HG02884 (cell line): ENCODE measurements around the gene NIPBL.
"Not testable (repeated sequence)": the region's sequence is repeated elsewhere in the genome, so short reads cannot be mapped to it uniquely, and the experiment has no call there.

Experiments used
- ATAC-seq: cut with Tn5 transposase; IDR thresholded peaks from one replicate; pipeline ENCODE4 v1.9.1; 2021; ENCODE audit warnings: mild to moderate bottlenecking, moderate library complexity; ENCODE audit not compliant: unreplicated experiment

Gene NIPBL

DNA sequence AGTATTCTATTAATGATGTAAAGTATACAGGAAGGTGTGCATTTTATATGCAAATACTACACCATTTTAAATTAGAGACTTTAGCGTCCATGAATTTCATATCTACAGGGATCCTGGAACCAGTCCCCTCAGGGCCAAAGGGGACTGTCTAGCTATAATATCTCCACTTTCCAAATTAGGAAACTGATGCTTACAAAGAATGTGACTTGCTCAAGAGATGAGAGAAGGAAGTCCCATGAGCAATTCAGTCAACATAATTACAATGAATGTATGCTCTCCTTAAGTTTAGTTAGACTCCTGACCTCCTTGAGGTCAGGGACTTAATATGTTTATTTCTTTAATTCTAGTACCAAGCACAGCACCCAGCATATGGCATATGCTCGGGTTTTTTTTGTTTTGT lies 23.7 kb downstream of the NIPBL start:
- no peak for ATAC-seq

DNA sequence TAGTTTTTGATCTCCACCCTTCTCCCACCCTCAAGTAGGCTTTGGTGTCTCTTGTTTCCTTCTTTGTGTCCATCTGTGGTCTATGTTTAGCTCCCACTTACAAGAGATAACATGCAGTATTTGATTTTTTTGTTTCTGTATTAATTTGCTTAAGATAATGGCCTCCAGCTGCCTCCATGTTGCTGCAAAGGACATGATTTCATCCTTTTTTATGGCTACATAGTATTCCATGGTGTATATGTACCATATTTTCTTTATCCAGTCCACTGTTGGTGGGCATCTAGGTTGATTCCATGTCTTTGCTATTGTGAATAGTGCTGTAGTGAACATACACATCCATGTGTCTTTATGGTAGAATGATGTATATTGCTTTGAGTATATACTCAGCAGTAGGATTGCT lies 24.5 kb downstream of the NIPBL start:
- ATAC-seq = not testable (repeated sequence)

DNA sequence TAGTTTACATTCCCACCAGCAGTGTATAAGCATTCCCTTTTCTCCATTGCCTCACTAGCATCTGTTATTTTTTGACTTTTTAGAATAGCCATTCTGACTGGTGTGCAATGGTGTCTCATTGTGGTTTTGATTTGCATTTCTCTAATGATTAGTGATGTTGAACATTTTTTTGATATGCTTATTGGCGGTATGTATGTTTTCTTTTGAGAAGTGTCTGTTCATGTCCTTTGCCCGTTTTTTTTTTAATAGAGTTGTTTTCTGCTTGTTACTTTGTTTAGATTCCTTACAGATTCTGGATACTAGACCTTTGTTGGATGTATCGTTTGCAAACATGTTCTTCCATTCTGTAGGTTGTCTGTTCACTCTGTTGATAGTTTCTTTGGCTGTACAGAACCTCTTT lies 25.3 kb downstream of the NIPBL start:
- ATAC-seq = no peak

DNA sequence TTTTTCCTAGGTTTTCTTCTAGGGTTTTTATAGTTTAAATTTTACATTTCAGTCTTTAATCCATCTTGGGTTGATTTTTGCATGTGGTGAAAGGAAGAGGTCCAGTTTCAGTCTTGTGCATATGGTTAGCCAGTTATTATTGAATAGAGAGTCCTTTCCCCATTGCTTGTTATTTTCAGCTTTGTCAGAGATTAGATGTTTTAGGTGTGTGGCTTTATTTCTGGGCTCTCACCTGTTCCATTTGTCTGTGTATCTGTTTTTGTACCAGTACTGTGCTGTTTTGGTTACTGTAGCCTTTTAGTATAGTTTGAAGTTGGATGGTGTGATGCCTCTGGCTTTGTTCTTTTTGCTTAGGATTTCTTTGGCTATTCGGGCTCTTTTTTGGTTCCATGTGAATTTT lies 25.8 kb downstream of the NIPBL start:
- ATAC-seq = no peak

DNA sequence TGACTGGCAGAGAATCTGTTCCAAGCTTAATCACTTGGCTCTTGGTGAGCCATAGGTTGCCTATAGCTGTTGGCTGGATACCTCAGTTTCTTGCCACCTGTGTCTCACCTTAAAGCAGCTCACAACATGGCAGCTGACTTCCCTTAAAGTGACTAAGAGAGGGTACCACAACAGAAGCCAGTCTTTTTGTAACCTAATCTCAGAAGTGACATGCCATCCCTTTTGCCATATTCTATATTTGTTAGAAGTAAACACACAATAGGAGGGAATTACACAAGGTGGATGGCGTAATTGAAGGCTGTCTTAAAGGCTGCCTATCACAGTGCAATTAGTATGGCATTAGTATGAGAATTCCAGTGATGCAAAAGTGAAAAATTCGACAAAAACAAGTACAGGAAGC lies 28.1 kb downstream of the NIPBL start:
- no peak for ATAC-seq

DNA sequence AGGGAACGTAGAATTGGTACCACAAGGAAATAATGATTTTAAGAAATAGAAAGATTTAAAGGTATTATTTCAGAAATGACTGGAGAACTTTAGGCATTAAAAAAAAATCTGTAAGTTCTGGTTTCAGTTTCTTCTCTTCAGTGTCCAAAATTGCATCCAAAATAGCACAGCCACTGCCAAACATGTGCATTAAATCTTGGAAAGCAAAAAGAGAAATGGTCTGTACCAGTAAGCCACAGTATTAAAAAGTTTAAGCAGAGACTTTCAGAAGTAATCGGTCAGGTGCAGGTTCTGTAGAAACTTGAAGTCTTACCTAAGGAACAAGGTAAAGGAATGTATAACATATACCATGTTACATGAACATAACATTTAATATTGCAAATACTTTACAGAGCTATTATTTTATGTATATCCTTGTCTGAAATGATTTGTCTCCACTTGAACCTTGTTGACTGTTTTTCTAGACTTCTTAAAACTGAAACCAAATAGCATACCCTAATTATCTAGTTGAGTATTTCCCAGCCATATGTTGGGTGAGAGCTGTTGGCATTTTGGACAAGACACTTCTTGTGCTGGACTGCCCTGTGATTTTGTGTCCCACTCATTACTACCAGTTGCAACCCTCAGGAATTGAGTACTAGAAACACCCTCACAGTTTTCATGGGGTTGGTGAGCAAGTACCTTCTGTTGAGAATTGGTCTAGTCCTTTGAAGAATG lies 32.1 kb downstream of the NIPBL start:
- ATAC-seq = no peak

DNA sequence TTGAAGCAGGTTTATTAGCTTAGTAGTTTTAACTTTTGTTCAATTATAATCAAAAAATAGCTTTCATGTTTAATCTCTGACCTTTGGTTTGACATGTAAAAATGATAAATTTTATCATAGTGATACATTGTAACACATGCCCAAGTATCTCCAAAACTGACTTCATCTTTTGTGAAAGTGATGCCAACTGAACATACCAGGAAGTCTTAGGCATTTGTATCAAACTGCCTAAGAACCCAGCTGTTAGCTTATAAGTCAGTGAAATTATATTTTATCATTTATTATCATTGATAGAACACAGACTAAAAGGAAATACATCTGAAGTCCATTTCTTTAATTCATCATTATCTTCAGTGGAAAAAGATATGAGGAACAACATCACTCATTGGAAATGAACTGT lies 39.1 kb downstream of the NIPBL start:
- ATAC-seq = no peak

DNA sequence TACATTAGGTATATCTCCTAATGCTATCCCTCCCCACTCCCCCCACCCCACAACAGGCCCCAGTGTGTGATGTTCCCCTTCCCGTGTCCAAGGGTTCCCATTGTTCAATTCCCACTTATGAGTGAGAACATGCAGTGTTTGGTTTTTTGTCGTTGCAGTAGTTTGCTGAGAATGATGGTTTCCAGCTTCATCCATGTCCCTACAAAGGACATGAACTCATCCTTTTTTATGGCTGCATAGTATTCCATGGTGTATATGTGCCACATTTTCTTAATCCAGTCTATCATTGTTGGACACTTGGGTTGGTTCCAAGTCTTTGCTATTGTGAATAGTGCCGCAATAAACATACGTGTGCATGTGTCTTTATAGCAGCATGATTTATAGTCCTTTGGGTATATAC lies 40.0 kb downstream of the NIPBL start:
- ATAC-seq = not testable (repeated sequence)

DNA sequence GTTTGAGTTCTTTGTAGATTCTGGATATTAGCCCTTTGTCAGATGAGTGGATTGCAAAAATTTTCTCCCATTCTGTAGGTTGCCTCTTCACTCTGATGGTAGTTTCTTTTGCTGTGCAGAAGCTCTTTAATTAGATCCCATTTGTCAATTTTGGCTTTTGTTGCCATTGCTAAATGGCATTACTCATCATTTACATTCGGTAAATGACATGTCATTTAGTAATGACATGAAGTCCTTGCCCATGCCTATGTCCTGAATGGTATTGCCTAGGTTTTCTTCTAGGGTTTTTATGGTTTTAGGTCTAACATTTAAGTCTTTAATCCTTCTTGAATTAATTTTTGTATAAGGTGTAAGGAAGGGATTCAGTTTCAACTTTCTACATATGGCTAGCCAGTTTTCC lies 40.8 kb downstream of the NIPBL start:
- not testable (repeated sequence) for ATAC-seq

DNA sequence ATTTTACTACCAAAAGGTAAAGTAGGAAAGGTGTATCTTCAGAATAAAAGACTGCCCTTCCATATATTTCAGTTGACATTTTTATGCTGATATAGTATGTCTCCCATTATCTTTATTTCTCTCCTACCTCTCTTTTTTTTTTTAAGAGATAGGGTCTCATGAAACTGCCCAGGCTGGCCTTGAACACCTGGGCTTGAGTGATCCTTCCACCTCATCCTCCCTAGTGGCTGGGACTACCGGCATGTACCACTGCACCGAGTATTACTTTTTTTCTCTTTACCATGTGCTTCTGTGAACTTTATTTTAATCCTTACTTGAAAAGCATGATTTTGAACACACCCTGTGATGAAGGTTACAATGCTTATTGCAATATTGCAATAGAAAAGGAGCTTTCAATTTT lies 42.7 kb downstream of the NIPBL start:
- no peak for ATAC-seq

DNA sequence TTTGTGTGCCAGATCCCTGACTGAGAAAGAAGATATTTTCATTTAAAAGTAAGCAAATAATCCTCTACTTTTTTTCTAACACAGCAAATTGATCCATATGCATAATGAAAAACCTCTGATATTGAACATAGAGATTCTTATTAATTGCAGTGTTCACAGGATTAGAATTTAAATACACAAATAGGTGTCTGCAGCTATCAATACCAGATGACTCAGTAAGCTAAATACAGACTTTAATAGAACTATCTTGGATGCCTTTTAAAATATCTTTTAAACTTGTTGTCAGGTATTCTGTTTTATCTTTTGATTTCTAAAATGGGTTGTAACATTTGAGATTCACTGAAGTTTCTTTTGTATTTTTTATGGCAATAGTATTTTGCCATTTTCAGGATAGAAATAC lies 43.1 kb downstream of the NIPBL start:
- no peak for ATAC-seq

DNA sequence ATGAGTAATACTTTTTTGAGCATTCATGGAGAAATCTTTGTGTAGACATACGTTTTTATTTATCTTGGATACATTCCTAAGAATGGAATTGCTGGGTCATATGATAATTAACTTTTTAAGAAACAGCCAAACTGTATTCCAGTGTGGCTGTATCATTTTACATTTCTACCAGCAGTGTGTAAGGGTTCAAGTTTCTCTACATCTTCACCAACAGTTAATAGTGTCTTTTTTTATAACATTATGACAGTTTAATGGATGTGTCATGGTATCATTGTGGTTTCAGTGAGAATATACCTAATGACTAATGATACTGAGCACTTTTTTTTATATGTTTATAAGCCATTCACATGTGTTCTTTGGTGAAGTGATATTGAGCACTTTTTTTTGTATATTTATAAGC lies 52.4 kb downstream of the NIPBL start:
- no peak for ATAC-seq

DNA sequence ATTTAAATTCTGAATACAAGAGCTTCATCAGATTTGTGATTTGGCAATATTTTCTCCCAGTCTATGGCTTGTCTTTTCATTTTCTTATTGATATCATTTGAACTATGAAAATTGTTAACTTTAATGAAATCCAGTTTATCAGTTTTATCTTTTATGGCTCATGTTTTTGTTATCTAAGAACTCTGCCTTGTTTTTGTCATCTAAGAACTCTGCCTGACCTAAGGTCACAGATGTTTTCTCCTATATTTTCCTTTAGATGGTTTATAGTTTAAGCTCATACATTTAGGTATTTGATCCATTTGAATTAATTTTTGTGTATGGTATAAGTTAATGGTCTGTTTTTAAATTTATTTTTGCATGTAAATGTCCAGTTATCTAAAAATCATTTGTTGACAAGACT lies 52.9 kb downstream of the NIPBL start:
- no peak for ATAC-seq

DNA sequence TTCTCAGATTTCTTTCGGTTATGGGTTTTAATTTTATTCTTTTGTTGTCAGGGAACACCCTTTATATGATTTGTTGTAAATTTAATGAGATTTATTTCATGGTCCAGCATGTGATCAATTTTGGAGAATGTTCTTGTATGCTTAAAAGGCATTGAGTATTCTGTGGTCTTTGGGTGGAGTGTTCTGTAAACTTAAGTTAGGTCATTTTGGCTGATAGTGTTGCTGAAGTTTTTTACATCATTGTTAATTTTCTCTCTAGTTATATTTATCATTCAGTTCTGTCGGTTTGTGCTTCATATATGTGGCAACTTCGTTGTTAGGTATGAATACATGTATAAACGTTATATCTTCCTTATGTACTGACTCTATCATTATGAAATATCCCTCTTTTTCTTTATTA lies 55.5 kb downstream of the NIPBL start:
- no peak for ATAC-seq

DNA sequence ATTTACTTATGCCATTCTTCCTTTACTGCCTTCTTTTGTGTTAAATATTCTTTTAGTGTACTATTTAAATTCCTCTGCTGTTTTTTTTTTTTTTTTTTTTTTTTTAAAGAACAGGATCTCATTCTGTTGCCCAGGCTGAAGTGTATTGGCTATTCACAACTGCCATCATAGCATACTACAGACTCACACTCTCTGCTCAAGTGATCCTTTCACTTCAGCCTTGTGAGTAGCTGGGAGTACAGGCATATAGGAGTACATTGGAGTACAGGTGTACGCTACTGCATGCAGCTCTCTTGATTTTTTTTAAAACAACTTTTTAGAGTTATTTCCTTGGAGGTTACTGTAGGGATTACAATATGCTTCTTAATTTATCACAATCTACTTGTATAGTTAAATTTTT lies 56.1 kb downstream of the NIPBL start:
- no peak for ATAC-seq

DNA sequence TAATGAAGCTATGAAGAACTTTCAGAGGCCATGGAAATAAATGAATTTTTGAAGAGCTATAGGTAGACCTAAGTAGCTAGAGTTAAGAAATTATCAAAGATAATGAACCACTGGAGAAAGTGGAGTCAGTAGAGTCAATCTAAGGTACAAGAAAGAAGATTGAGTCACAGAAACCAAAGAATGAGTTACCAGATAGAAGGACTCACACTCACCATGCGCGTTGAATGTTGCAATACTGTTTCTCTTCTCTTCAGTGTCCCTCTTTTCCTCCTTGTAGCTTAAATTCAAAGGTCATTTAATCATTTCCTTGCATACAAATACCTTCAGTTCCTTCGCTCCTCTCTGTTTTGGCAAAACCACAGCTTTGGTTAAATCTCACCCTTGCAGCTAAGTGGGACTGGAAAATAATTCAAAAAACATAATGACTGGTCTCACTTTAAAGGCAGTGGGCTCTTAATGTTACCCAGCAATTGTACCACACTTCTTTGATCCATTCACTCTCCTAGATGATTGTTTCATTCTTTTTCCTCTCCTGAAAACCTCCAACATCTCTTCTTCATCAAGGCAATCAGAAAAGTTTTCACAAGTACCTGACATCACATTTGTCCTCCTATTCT lies 58.3 kb downstream of the NIPBL start:
- no peak for ATAC-seq

DNA sequence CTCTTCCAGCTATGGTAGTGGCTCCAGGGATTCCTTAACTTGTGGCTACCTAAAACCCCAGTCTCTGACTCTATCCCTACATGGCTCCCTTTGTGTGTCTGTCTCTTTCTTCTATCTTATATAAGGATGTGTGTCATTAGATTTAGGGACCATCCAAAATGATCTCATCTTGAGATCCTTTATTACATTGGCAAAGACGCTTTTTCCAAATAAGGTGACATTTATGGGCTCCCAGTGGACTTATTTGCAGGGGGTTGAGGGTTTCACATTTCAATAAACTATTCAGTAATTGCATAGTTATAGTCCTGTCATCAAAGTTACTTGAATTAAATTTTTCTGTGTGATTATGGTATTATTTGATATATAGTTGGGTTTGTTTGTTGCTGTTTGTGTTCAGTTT lies 59.2 kb downstream of the NIPBL start:
- ATAC-seq = no peak

DNA sequence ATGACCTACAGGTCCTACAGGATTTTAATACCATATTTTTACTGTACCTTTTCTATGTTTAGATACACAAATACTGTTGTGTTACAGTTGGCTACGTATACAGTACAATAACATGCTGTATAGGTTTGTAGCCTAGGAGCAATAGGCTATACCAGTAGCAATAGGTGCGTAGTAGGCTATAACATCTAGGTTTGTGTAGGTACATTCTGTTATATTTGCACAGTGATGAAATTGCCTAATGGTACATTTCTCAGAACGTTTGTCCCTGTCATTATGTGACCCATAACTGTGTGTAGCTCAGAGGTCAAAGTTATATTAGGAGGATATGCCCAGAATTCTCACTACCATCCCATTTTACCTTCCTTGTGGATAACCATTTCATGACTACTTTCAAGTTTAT lies 59.7 kb downstream of the NIPBL start:
- no peak for ATAC-seq

DNA sequence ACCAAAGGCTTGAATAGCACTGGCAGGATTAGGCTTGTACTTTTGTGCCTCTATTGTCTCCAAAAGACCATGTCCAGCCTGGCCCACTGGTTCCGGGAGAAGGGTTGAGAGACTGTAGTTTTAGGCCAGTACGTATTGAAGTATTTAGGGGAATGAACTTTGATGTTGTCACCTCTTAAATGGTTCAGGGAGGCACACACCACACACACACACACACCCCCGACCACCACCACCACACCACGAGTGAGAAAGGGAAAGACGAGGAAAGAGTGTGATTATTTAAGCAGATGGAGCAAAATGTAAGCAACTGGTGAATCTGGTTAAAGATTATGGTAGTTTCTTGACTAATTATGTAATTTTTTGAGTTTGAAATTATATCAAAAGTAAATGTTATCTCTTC lies 61.6 kb downstream of the NIPBL start:
- no peak for ATAC-seq

DNA sequence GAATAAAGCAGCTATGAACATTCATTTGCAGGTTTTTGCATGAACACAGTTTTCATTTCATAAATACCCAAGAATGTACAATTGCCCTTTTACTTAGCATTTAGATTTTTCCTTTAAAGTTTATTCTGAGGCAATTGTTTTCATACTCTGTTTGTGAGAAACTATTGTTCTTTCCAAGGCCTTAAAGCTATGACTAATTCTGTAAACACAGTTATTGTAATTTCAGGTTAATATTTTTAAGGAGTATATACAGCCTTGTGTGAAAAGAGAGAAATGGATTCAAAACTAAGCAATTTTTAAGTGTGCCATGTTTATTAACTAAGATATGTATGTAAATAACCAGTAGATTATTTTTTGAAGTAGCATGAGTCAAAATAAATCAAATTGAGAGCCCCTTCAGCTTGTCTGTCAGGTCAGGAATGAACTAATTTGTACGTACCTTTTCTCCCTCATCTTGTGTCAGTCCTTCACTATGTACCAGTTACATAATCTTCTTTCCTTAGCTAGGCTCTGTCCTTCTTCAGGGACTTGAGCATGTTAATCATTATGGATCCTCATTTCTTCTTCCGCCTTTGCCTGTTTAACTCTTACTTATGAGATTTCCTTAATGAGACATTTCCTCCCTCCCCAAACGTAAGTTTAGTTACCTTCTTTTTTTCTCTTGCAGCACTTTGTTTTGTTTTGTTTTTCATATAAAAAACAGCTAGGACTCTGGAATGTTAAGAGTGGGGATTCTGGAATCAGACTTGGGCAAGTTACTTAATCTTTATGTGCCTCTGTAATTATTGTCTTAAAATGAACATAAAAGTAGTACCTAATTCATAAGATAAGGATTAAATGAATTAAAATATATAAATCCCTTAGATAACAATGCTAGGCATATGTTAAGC lies 63.6 kb downstream of the NIPBL start:
- ATAC-seq = no peak

DNA sequence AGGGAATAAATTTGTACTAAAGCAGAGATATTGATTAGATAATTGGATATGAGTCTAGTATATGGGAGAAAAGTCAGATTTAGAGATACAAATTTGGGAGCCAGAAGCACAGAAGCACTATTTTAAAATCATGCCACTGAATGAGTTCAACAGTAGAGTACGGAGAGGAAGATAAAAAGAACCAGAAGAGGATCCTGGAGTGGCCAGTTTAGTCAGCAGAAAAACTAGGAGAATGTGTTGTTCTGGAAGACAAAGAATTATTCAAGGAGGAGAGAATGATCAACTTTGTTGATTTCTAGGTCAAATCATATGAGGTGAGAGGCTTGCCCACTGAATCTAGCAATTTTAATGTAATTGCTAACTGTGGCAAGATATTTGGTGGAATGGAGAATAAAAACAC lies 67.0 kb downstream of the NIPBL start:
- no peak for ATAC-seq

DNA sequence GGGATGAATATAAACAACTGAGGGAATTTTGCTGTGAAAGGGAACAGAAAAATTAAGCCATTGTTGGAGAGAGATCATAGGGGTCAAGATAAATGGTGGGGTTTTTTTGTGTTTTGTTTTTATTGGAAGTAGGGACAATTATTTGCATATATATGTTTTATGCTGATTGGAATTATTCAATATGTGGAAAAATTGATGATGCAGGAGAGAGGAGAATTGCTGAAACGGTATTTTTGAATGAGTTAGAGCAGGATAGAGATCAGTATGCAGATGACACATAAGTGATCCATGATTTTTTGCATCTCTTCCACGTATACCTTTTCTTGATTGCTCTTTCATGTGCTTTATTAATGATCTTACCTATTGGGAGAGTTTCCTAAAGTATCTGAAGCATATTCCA lies 67.5 kb downstream of the NIPBL start:
- no peak for ATAC-seq
